ENCODE measurements around the gene FAM161B. TPM values are rescaled to one million over a fixed set of nuclear protein-coding genes. Genes with fewer than 3 reads are reported as not detected.
"Not testable (repeated sequence)": the region's sequence is repeated elsewhere in the genome, so short reads cannot be mapped to it uniquely, and the experiment has no call there.

Gene FAM161B
- total RNA-seq, 1 donor from 2014 or later = 2.8 TPM

GRCh38 chr14:73995977-73996378 lies 46.1 kb upstream of the FAM161B start:
- TF ChIP-seq, protein P1, sequence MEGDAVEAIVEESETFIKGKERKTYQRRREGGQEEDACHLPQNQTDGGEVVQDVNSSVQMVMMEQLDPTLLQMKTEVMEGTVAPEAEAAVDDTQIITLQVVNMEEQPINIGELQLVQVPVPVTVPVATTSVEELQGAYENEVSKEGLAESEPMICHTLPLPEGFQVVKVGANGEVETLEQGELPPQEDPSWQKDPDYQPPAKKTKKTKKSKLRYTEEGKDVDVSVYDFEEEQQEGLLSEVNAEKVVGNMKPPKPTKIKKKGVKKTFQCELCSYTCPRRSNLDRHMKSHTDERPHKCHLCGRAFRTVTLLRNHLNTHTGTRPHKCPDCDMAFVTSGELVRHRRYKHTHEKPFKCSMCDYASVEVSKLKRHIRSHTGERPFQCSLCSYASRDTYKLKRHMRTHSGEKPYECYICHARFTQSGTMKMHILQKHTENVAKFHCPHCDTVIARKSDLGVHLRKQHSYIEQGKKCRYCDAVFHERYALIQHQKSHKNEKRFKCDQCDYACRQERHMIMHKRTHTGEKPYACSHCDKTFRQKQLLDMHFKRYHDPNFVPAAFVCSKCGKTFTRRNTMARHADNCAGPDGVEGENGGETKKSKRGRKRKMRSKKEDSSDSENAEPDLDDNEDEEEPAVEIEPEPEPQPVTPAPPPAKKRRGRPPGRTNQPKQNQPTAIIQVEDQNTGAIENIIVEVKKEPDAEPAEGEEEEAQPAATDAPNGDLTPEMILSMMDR (conservative IDR thresholded peaks at IDR 0.05) = no peak
- no peak overlapping the region for H3K27ac Mint-ChIP-seq (ENCODE audit: unreplicated experiment)
- H3K4me1 Mint-ChIP-seq = no peaks in the 10 kb centered on the region
- no peaks in the 10 kb centered on the region for H3K9me3 Mint-ChIP-seq
- no peak overlapping the region for H3K4me3 Mint-ChIP-seq
- H3K27me3 Mint-ChIP-seq (ENCODE audit: low read depth) = no peaks in the 10 kb centered on the region
- H3K36me3 Mint-ChIP-seq (ENCODE audit: low read depth) = no peaks in the 10 kb centered on the region
- no peak for DNase-seq (ENCODE audit: low read depth, low spot score)

GRCh38 chr14:73994926-73995325 lies 45.0 kb upstream of the FAM161B start:
- H3K36me3 Mint-ChIP-seq (ENCODE audit: low read depth); H3K4me1 Mint-ChIP-seq; H3K27ac Mint-ChIP-seq (ENCODE audit: unreplicated experiment); H3K27me3 Mint-ChIP-seq (ENCODE audit: low read depth); DNase-seq (ENCODE audit: low read depth, low spot score); H3K4me3 Mint-ChIP-seq; H3K9me3 Mint-ChIP-seq: not testable (repeated sequence)

- H3K27me3 Mint-ChIP-seq (ENCODE audit: low read depth) = no peaks in the 10 kb centered on the region
- H3K36me3 Mint-ChIP-seq (ENCODE audit: low read depth) = peaks cover 4% of the 10 kb centered on the region
- no peaks in the 10 kb centered on the region for H3K9me3 Mint-ChIP-seq
- H3K4me1 Mint-ChIP-seq = no peaks in the 10 kb centered on the region
- DNase-seq (ENCODE audit: low read depth, low spot score) = no peak
- H3K4me3 Mint-ChIP-seq = no peak overlapping the region
- TF ChIP-seq, protein P1 (conservative IDR thresholded peaks at IDR 0.05) = no peak
- H3K27ac Mint-ChIP-seq (ENCODE audit: unreplicated experiment) = no peak overlapping the region
These were observed 41.2 kb upstream of the FAM161B start for GRCh38 chr14:73991092-73991491.

DNA sequence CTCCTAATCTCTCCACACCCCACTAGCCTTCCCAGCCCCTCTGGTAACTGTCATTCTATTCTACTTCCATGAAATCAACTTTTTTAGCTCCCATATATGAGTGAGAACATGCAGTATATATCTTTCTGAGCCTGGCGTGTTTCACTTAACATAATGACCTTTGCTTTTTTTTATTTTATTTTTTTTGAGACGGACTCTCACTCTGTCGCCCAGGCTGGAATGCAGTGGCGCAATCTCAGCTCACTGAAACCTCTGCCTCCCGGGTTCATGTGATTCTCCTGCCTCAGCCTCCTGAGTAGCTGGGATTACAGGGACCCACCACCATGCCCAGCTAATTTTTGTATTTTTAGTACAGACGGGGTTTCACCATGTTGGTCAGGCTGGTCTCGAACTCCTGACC lies 38.8 kb upstream of the FAM161B start:
- not testable (repeated sequence) for H3K4me1 Mint-ChIP-seq; H3K9me3 Mint-ChIP-seq; H3K27ac Mint-ChIP-seq (ENCODE audit: unreplicated experiment); DNase-seq (ENCODE audit: low read depth, low spot score); H3K27me3 Mint-ChIP-seq (ENCODE audit: low read depth); H3K4me3 Mint-ChIP-seq
- H3K36me3 Mint-ChIP-seq (ENCODE audit: low read depth) = peaks cover 12% of the 10 kb centered on the region

GRCh38 chr14:73988065-73988464 lies 38.2 kb upstream of the FAM161B start:
- TF ChIP-seq, protein P1 (conservative IDR thresholded peaks at IDR 0.05) = no peak
- no peaks in the 10 kb centered on the region for H3K9me3 Mint-ChIP-seq
- H3K27ac Mint-ChIP-seq (ENCODE audit: unreplicated experiment) = no peak overlapping the region
- H3K4me1 Mint-ChIP-seq = no peaks in the 10 kb centered on the region
- no peaks in the 10 kb centered on the region for H3K27me3 Mint-ChIP-seq (ENCODE audit: low read depth)
- peaks cover 12% of the 10 kb centered on the region for H3K36me3 Mint-ChIP-seq (ENCODE audit: low read depth)
- H3K4me3 Mint-ChIP-seq = no peak overlapping the region
- no peak for DNase-seq (ENCODE audit: low read depth, low spot score)

DNA sequence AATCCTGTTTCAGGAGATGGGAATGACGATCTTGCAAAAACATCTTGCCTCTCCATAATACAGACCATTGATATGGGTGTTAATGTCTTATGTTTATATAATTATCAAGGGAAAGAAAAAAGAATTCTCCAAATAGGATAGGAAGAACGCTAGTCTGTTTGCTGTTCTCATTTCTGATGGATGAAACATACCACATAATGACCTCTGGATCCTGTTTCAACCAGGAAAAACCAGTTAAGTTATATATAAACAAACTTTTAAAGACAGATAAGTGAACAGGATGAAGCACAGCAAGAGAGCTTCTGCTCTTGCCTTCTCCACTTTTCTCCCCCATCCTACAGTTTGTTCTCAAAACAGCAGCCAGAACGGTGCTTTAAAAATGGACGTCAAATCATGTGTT lies 28.0 kb upstream of the FAM161B start:
- TF ChIP-seq, protein P1 (conservative IDR thresholded peaks at IDR 0.05) = no peak
- Mint-ChIP-seq H3K36me3 (ENCODE audit: low read depth) (no peaks in the 10 kb centered on the region), H3K27ac (ENCODE audit: unreplicated experiment) (no peak overlapping the region), H3K4me3 (no peak overlapping the region), H3K9me3 (no peaks in the 10 kb centered on the region), H3K4me1 (no peaks in the 10 kb centered on the region), H3K27me3 (ENCODE audit: low read depth) (no peaks in the 10 kb centered on the region)
- DNase-seq (ENCODE audit: low read depth, low spot score) = no peak

GRCh38 chr14:73976125-73976524 lies 26.2 kb upstream of the FAM161B start:
- Mint-ChIP-seq H3K36me3 (ENCODE audit: low read depth) (no peaks in the 10 kb centered on the region), H3K9me3 (no peaks in the 10 kb centered on the region), H3K27me3 (ENCODE audit: low read depth) (no peaks in the 10 kb centered on the region), H3K27ac (ENCODE audit: unreplicated experiment) (no peak overlapping the region), H3K4me3 (no peak overlapping the region), H3K4me1 (no peaks in the 10 kb centered on the region)
- no peak for DNase-seq (ENCODE audit: low read depth, low spot score)
- TF ChIP-seq, protein P1 (conservative IDR thresholded peaks at IDR 0.05) = no peak
